ENCODE measurements around the gene PNKD. TPM values are rescaled to one million over a fixed set of nuclear protein-coding genes. Genes with fewer than 3 reads are reported as not detected.

The PNKD gene
- total RNA-seq, 1 experiment from 2014 or later = 49.8 TPM

- DNase-seq (ENCODE audit: low spot score) = no peak
- H3K27ac Mint-ChIP-seq = no peak overlapping the region
Measured at GRCh38 chr2:218320704-218321336, 50.5 kb downstream of the PNKD start.

GRCh38 chr2:218322768-218323525, 52.6 kb downstream of the PNKD start:
- CTCF ChIA-PET = interaction anchor here (0.5 to 3.0 kb wide), 12 partner anchors 10 to 74 kb away, joined by 3 to 36 read pairs (median 4); partner anchors contain the start of genes CATIP and PNKD
- no peaks in the 10 kb centered on the region for H3K27me3 Mint-ChIP-seq (ENCODE audit: low read depth)
- no peaks in the 10 kb centered on the region for H3K9me3 Mint-ChIP-seq
- TF ChIP-seq ETV6 (CRISPR knock-in tag; IDR thresholded peaks at IDR 0.05) (peak; percentile 67; the same call in 1 of the 2 replicates), SMAD3 (CRISPR knock-in tag; IDR thresholded peaks at IDR 0.05; ENCODE audit: borderline replicate concordance) (no peak), ELF4 (CRISPR knock-in tag; IDR thresholded peaks at IDR 0.05; ENCODE audit: low read depth) (no peak), USF2 (CRISPR knock-in tag; IDR thresholded peaks at IDR 0.05) (0 out of 2 replicates have a peak, but pooled peaks have one; percentile 7), MAX (CRISPR knock-in tag; IDR thresholded peaks at IDR 0.05) (peak; percentile 43; the same call in 1 of the 2 replicates), FOXP4 (CRISPR knock-in tag; IDR thresholded peaks at IDR 0.05) (no peak), SP1 (CRISPR knock-in tag; conservative IDR thresholded peaks at IDR 0.05) (peak; percentile 82), CBFB (CRISPR knock-in tag; IDR thresholded peaks at IDR 0.05; ENCODE audit: low read depth) (peak; percentile 74; the same call in 1 of the 2 replicates), FOXK1 (CRISPR knock-in tag; IDR thresholded peaks at IDR 0.05) (peak; percentile 54), PRDM15 (CRISPR knock-in tag; IDR thresholded peaks at IDR 0.05) (no peak), ZNF425 (CRISPR knock-in tag; conservative IDR thresholded peaks at IDR 0.05) (no peak), ATF1 (CRISPR knock-in tag; IDR thresholded peaks at IDR 0.05) (no peak), CREM (CRISPR knock-in tag; IDR thresholded peaks at IDR 0.05) (no peak), TP53 (CRISPR knock-in tag; IDR thresholded peaks at IDR 0.05) (peak; percentile 64; the same call in 1 of the 2 replicates), E2F4 (CRISPR knock-in tag; IDR thresholded peaks at IDR 0.05; ENCODE audit: borderline replicate concordance, low read depth) (no peak), IRF2 (CRISPR knock-in tag; IDR thresholded peaks at IDR 0.05; ENCODE audit: borderline replicate concordance, low read depth) (no peak), ZNF232 (CRISPR knock-in tag; IDR thresholded peaks at IDR 0.05) (0 out of 2 replicates have a peak, but pooled peaks have one; percentile 50), OVOL2 (CRISPR knock-in tag; IDR thresholded peaks at IDR 0.05; ENCODE audit: borderline replicate concordance) (no peak)

More at GRCh38 chr2:218320704-218321336, 50.5 kb downstream of the PNKD start:
- H3K9me3 Mint-ChIP-seq = no peaks in the 10 kb centered on the region
- H3K4me3 Mint-ChIP-seq = no peak overlapping the region
- H3K27me3 Mint-ChIP-seq (ENCODE audit: low read depth) = peaks cover 3% of the 10 kb centered on the region
- CTCF ChIA-PET = interaction anchor here (0.8 to 1.0 kb wide), 2 partner anchors 29 to 48 kb away, joined by 3 read pairs; no protein-coding TSS in a partner anchor
- TF ChIP-seq ZBTB43 (CRISPR knock-in tag; IDR thresholded peaks at IDR 0.05) = no peak
- ATAC-seq = no peak
- POLR2A ChIA-PET = no interaction called here
- H3K36me3 Mint-ChIP-seq = no peaks in the 10 kb centered on the region
- peaks cover 33% of the 10 kb centered on the region for H3K4me1 Mint-ChIP-seq

More at GRCh38 chr2:218322768-218323525, 52.6 kb downstream of the PNKD start:
- DNase-seq (ENCODE audit: low spot score) (peak; percentile 89), ATAC-seq (peak; percentile 85)
- Mint-ChIP-seq H3K4me3 (peak overlapping the region; percentile 98), H3K27ac (peak overlapping the region; percentile 94), H3K36me3 (no peaks in the 10 kb centered on the region), H3K4me1 (peaks cover 50% of the 10 kb centered on the region)
- POLR2A ChIA-PET = interaction anchor here (0.6 to 2.4 kb wide), 3 partner anchors 9 to 83 kb away, joined by 3 to 10 read pairs (median 4); no protein-coding TSS in a partner anchor

Measured in WTC11 (cell line).